GM19193 (cell line): ENCODE results near the gene MAST2.

ENCODE experiments used
- POLR2A ChIP-seq: IDR thresholded peaks from 4 replicates; pipeline ENCODE4 v1.6.1; 2011; ENCODE audit not compliant: insufficient read depth, insufficient read length; ENCODE audit errors: extremely low read depth

Gene MAST2

GRCh38 chr1:45842786-45843185 is 39.4 kb downstream of the MAST2 start:
- TF ChIP-seq POLR2A, result no peak

GRCh38 chr1:45843474-45843905 is 40.1 kb downstream of the MAST2 start:
- no peak for TF ChIP-seq POLR2A

- no peak for TF ChIP-seq POLR2A
Observed at GRCh38 chr1:45846931-45847330, 43.5 kb downstream of the MAST2 start.

GRCh38 chr1:45848097-45848496 is 44.7 kb downstream of the MAST2 start:
- no peak for TF ChIP-seq POLR2A

- no peak for TF ChIP-seq POLR2A
Observed at GRCh38 chr1:45848714-45849113, 45.3 kb downstream of the MAST2 start.

- no peak for TF ChIP-seq POLR2A
Observed at GRCh38 chr1:45850017-45850416, 46.6 kb downstream of the MAST2 start.

- no peak for TF ChIP-seq POLR2A
Observed at GRCh38 chr1:45854724-45855123, 51.3 kb downstream of the MAST2 start.

GRCh38 chr1:45857101-45857700 is 53.8 kb downstream of the MAST2 start:
- no peak for TF ChIP-seq POLR2A

GRCh38 chr1:45859221-45859620 is 55.8 kb downstream of the MAST2 start:
- TF ChIP-seq POLR2A, result no peak

GRCh38 chr1:45862008-45862407 is 58.6 kb downstream of the MAST2 start:
- no peak for TF ChIP-seq POLR2A

GRCh38 chr1:45863218-45863617 is 59.8 kb downstream of the MAST2 start:
- no peak for TF ChIP-seq POLR2A

GRCh38 chr1:45864167-45865106 is 61.0 kb downstream of the MAST2 start:
- TF ChIP-seq POLR2A, result no peak

GRCh38 chr1:45867697-45868348 is 64.4 kb downstream of the MAST2 start:
- TF ChIP-seq POLR2A, result no peak

- TF ChIP-seq POLR2A, result no peak
Observed at GRCh38 chr1:45868861-45869260, 65.4 kb downstream of the MAST2 start.

GRCh38 chr1:45870500-45870899 is 67.1 kb downstream of the MAST2 start:
- no peak for TF ChIP-seq POLR2A
